Endothelial cell of umbilical vein (primary cell): ENCODE results near the gene ZNF837. TPM values are rescaled to one million over a fixed set of nuclear protein-coding genes. Genes with fewer than 3 reads are reported as not detected.

Experiments
- BruUV-seq: library from RNA; stranded (reverse); fragments of 400-500 nt; replicated peaks from 2 replicates; lab custom pipeline; 2021; lab: Mats Ljungman, UMichigan
- CTCF ChIA-PET: fragments of 300-600, 350-600 bp; sonication (Branson Sonifier 250); formaldehyde crosslinking; loops from one replicate; lab custom pipeline; 2021; ENCODE audit warnings: antibody characterized with exemption, inconsistent platforms; lab: Charles Lee
- POLR2A ChIA-PET: fragments of 300-600, 350-600 bp; sonication (Branson Sonifier 250); formaldehyde crosslinking; loops from one replicate; lab custom pipeline; 2021; ENCODE audit warnings: antibody characterized with exemption, inconsistent platforms; lab: Charles Lee
- DNase-seq: peaks from one replicate; pipeline ENCODE4 v3.0.0-alpha.2; 2011; ENCODE audit warnings: low read depth, low spot score
- FAIRE-seq: peaks from 2 replicates; lab custom pipeline; 2011; peaks lifted over from hg19 to GRCh38; lab: Jason Lieb, UNC
- H2AFZ ChIP-seq: 2 replicates; pipeline ENCODE4 v1.6.0; 2012; ENCODE audit warnings: low read depth, low read length, control low read depth, inconsistent platforms
- H3K27ac ChIP-seq: 2 replicates; pipeline ENCODE4 v1.5.1; 2011; ENCODE audit warnings: low read depth, mild to moderate bottlenecking, control low read depth, low read length, moderate library complexity; ENCODE audit not compliant: insufficient read depth
- H3K27me3 ChIP-seq, 2 experiments: 2 replicates each; pipeline versions ENCODE4 v1.6.0 to v1.6.1; 2011; ENCODE audit warnings: low read length in 2 of 2, mixed read lengths in 1 of 2; ENCODE audit not compliant: control insufficient read depth in 2 of 2, insufficient read depth in 2 of 2
- H3K36me3 ChIP-seq, 2 experiments: 2 replicates in 1 of 2; 3 replicates in 1 of 2; pipeline ENCODE4 v1.5.1; 2011; ENCODE audit warnings: low read length in 2 of 2, mild to moderate bottlenecking in 1 of 2, moderate library complexity in 1 of 2; ENCODE audit not compliant: control insufficient read depth in 2 of 2, insufficient read depth in 2 of 2; ENCODE audit errors: extremely low read depth in 1 of 2
- H3K4me1 ChIP-seq: 3 replicates; pipeline ENCODE4 v1.5.1; 2011; ENCODE audit warnings: mild to moderate bottlenecking, low read length; ENCODE audit not compliant: control insufficient read depth, insufficient read depth; ENCODE audit errors: extremely low read depth
- H3K4me2 ChIP-seq: 2 replicates; pipeline ENCODE4 v1.6.1; 2011; ENCODE audit warnings: low read length, control low read depth, mixed read lengths; ENCODE audit not compliant: insufficient read depth
- H3K4me3 ChIP-seq, 3 experiments: fragments of 200-600 bp in 1 of 3; sonication (generic), shearing (Covaris generic) in 1 of 3; replicated peaks in 1 of 3; 2 replicates each; pipeline ENCODE4 v1.5.1; 2011 to 2016; ENCODE audit warnings: control low read depth in 3 of 3, low read length in 3 of 3, mild to moderate bottlenecking in 2 of 3, inconsistent platforms in 1 of 3, low read depth in 1 of 3, moderate library complexity in 1 of 3; ENCODE audit not compliant: insufficient read depth in 1 of 3
- H3K79me2 ChIP-seq: 2 replicates; pipeline ENCODE4 v1.6.0; 2012; ENCODE audit warnings: low read length, inconsistent platforms; ENCODE audit not compliant: control insufficient read depth, insufficient read depth
- H3K9ac ChIP-seq: replicated peaks from 2 replicates; pipeline ENCODE3; 2011; ENCODE audit warnings: low read length, control low read depth; ENCODE audit not compliant: insufficient read depth; ENCODE audit errors: extremely low read depth
- H3K9me1 ChIP-seq: replicated peaks from 3 replicates; pipeline ENCODE4 v1.6.0; 2011; ENCODE audit warnings: mild to moderate bottlenecking, low read length; ENCODE audit not compliant: control insufficient read depth, insufficient read depth; ENCODE audit errors: extremely low read depth
- H3K9me3 ChIP-seq: replicated peaks from 2 replicates; pipeline ENCODE4 v1.5.1; 2012; ENCODE audit warnings: low read length, inconsistent platforms; ENCODE audit not compliant: control insufficient read depth, insufficient read depth
- H4K20me1 ChIP-seq: replicated peaks from 2 replicates; pipeline ENCODE3; 2011; ENCODE audit warnings: mild to moderate bottlenecking, low read length; ENCODE audit not compliant: control insufficient read depth, insufficient read depth; ENCODE audit errors: extremely low read depth
- EZH2 ChIP-seq: IDR thresholded peaks from 2 replicates; pipeline ENCODE4 v1.6.1; 2012; ENCODE audit warnings: borderline replicate concordance, low read depth, mild to moderate bottlenecking, moderate library complexity, low read length, inconsistent platforms; ENCODE audit not compliant: severe bottlenecking
- FOS ChIP-seq: IDR thresholded peaks from 2 replicates; pipeline ENCODE4 v1.6.1; 2011; ENCODE audit warnings: mild to moderate bottlenecking, low read length, moderate library complexity, borderline replicate concordance; ENCODE audit not compliant: insufficient read depth
- GATA2 ChIP-seq: IDR thresholded peaks from 2 replicates; pipeline ENCODE4 v1.7.0; 2011; ENCODE audit warnings: low read depth, mild to moderate bottlenecking, moderate library complexity, mixed read lengths, low read length; ENCODE audit not compliant: insufficient read length, insufficient read depth
- JUN ChIP-seq: IDR thresholded peaks from 2 replicates; pipeline ENCODE4 v1.6.1; 2011; ENCODE audit warnings: borderline replicate concordance, low read depth; ENCODE audit not compliant: insufficient read length, insufficient read depth
- MYC ChIP-seq: IDR thresholded peaks from one replicate; pipeline ENCODE4 v1.6.1; 2011; ENCODE audit warnings: mild to moderate bottlenecking, low read depth, low read length
- POLR2A ChIP-seq: IDR thresholded peaks from 2 replicates; pipeline ENCODE4 v1.6.1; 2012; ENCODE audit warnings: low read depth, mild to moderate bottlenecking, control low read depth, low read length
- POLR2AphosphoS5 ChIP-seq: IDR thresholded peaks from 2 replicates; pipeline ENCODE4 v1.6.1; 2012; ENCODE audit warnings: low read depth, mild to moderate bottlenecking, control low read depth, low read length, moderate library complexity; ENCODE audit not compliant: insufficient read depth
- dilution Hi-C: fragments of 300-500 bp; cut with MboI; formaldehyde crosslinking; loops from one replicate; pipeline ENCODE4 v1.15.0; 2019; ENCODE audit warnings: low sequenced_read_pairs; ENCODE audit not compliant: extremely low pct_ligation_motif_present
- intact Hi-C: fragments of 100-400 bp; cut with micrococcal nuclease; formaldehyde crosslinking; loops from one replicate; pipeline ENCODE4 v1.10.0; 2022
- polyA plus RNA-seq, 4 experiments: library from polyadenylated mRNA; depleted of rRNA in 3 of 4; stranded (reverse) in 3 of 4; unstranded in 1 of 4; fragments of >200 nt; gene quantifications; 2 replicates each; pipeline versions ENCODE4 v1.2.1 to v1.2.3, GENCODE V29; 2011 to 2012; ENCODE audit warnings: missing spikeins in 1 of 4
- total RNA-seq: library from RNA; stranded (reverse); gene quantifications from 2 replicates; pipeline ENCODE4 v1.2.3, GENCODE V29; 2021
- TF ChIP-seq, protein P1 (sequence below): IDR thresholded peaks from 2 replicates; pipeline ENCODE4 v1.6.1; 2011; ENCODE audit not compliant: insufficient read depth, insufficient read length
- TF ChIP-seq, protein P2 (sequence below), 2 donors: IDR thresholded peaks; 1 replicate in 1 of 2; 2 replicates in 1 of 2; pipeline ENCODE4 v1.5.1; 2011; ENCODE audit warnings: low read length in 2 of 2, mild to moderate bottlenecking in 2 of 2, moderate library complexity in 2 of 2, control low read depth in 1 of 2, inconsistent platforms in 1 of 2, low read depth in 1 of 2; ENCODE audit not compliant: insufficient read depth in 1 of 2; ENCODE audit errors: extremely low read depth in 1 of 2

Gene ZNF837
- total and polyA plus RNA-seq, 2 donors (not counting 3 experiments of a cell fraction or from before 2014, with no cell fraction given): 1.4 to 1.6 TPM

DNA sequence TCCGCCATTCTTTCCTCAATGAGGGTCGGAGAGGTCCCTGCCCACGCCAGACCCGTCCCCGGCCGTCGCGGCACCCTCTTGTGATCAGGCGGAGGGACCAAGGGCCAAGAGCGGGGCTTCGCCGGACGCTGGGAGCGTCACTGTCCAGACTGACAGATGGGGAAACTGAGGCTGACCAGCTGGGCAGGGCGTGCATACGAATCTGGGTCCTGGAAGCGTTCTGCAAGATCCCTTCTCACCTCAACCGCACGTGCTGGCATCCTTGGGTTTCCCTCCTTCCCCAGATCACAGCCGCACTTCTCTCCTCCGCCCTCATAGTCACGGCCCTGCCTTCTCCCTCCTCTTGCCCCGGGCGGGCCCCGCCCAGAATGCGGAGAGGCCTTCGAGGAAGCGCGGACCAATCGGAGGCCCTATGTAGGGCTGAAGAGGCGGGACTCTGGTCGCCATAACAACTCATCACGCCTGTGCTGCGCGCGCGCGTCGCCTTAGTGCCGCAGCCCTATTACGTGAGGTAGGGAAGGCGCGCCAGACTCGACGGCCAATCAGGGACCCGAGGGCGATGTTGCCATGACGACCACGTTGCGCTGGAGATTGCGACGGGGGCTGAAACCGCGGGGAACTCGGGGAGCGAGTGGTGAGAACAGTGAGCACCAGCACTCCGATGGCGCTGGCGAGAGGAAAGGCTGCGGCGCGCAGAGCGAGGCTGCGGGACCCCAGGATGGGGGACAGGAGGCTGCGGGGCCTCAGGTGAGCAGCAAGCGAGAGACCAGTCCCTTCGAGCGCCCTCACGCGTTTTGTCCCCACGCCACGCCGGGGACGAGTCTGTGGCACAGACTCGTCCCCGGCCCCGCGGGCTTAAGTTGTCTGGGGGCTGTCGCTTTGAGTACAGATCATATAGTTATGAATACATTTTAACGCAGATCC, 20.3 kb upstream of the ZNF837 start:
- POLR2A ChIA-PET: no interaction called here
- peak overlapping the region; percentile 91 for H2AFZ ChIP-seq
- DNase-seq (peak; percentile 100), FAIRE-seq (peak; percentile 100)
- peak; percentile 22 for TF ChIP-seq POLR2A
- TF ChIP-seq, protein P1, sequence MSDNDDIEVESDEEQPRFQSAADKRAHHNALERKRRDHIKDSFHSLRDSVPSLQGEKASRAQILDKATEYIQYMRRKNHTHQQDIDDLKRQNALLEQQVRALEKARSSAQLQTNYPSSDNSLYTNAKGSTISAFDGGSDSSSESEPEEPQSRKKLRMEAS: peak; percentile 33
- TF ChIP-seq EZH2: no peak
- peak; percentile 58 for TF ChIP-seq POLR2AphosphoS5
- BruUV-seq: no TSS peak
- H3K36me3 ChIP-seq: no peaks in the 10 kb centered on the region
- H3K4me2 ChIP-seq: peak overlapping the region; percentile 59
- H3K27ac ChIP-seq: no peak overlapping the region
- H3K27me3 ChIP-seq: no peaks in the 10 kb centered on the region
- no peaks in the 10 kb centered on the region for H3K79me2 ChIP-seq
- H3K9ac ChIP-seq: peak overlapping the region; percentile 16
- peak overlapping the region in 2 of 3 experiments; percentile 41 to 43 for H3K4me3 ChIP-seq
- H3K4me1 ChIP-seq: peaks cover 12% of the 10 kb centered on the region
- no peaks in the 10 kb centered on the region for H4K20me1 ChIP-seq
- CTCF ChIA-PET: no interaction called here
- no peaks in the 10 kb centered on the region for H3K9me3 ChIP-seq
- no peaks in the 10 kb centered on the region for H3K9me1 ChIP-seq
- dilution Hi-C loops: no loop called here
- intact Hi-C loops: loop anchor here (1.0 to 2.0 kb wide), 2 partner anchors 14 to 20 kb away; partner anchors contain the start of genes RPS5 and ZNF837

DNA sequence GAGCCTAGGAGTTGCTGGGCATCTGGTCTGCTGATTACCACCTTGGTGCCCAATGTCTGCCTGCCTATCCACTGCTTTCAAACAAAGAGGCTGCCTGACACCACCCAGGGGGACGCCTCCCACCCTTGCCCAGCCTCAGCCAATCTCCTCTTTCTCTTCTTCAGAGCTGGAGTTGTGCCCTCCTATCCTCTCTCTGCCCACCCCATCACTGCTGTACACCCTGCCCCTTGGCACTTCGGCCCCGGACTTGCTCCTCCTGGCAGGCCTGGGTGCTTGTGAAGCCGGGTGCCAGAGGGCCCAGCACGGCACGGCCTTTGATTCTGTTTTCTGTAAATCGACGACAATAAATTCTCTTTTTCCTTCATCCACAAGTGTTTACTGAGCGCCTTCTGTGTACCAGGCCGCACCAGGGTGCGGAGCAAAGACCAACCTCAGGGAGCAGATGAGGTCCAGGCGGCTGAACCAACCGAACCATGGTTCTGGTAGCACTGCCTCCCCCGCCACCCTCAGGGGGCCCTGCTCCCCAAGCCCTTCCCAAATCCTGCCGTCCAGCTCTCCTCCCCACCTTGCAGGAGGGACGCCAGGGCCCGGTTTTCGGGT, 19.6 kb upstream of the ZNF837 start:
- TF ChIP-seq, protein P1: no peak
- TF ChIP-seq JUN: no peak
- TF ChIP-seq POLR2AphosphoS5: no peak
- no peak for TF ChIP-seq GATA2
- no peak for TF ChIP-seq FOS
- TF ChIP-seq POLR2A: no peak
- no peak for TF ChIP-seq MYC
- TF ChIP-seq EZH2: no peak
- TF ChIP-seq, protein P2, sequence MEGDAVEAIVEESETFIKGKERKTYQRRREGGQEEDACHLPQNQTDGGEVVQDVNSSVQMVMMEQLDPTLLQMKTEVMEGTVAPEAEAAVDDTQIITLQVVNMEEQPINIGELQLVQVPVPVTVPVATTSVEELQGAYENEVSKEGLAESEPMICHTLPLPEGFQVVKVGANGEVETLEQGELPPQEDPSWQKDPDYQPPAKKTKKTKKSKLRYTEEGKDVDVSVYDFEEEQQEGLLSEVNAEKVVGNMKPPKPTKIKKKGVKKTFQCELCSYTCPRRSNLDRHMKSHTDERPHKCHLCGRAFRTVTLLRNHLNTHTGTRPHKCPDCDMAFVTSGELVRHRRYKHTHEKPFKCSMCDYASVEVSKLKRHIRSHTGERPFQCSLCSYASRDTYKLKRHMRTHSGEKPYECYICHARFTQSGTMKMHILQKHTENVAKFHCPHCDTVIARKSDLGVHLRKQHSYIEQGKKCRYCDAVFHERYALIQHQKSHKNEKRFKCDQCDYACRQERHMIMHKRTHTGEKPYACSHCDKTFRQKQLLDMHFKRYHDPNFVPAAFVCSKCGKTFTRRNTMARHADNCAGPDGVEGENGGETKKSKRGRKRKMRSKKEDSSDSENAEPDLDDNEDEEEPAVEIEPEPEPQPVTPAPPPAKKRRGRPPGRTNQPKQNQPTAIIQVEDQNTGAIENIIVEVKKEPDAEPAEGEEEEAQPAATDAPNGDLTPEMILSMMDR (IDR thresholded peaks at IDR 0.05; ENCODE audit: extremely low read depth in 1 of 2, insufficient read depth in 1 of 2, low read depth in 1 of 2, low read length in 2 of 2): no peak
- dilution Hi-C loops (no loop called here), intact Hi-C loops (loop anchor here (2.0 kb wide), 1 partner anchor 14 kb away; the partner anchor contains the start of gene RPS5)
- BruUV-seq: no TSS peak
- Histone ChIP-seq H3K79me2 (no peaks in the 10 kb centered on the region), H4K20me1 (no peaks in the 10 kb centered on the region), H3K9me1 (no peaks in the 10 kb centered on the region), H2AFZ (peak overlapping the region; percentile 91), H3K4me2 (peak overlapping the region; percentile 59), H3K4me3 (peak overlapping the region in 2 of 3 experiments; percentile 41 to 43), H3K27me3 (no peaks in the 10 kb centered on the region), H3K36me3 (no peaks in the 10 kb centered on the region), H3K4me1 (peaks cover 12% of the 10 kb centered on the region), H3K9me3 (no peaks in the 10 kb centered on the region), H3K9ac (no peak overlapping the region), H3K27ac (no peak overlapping the region)
- POLR2A ChIA-PET: no interaction called here
- CTCF ChIA-PET: no interaction called here
- FAIRE-seq (no peak), DNase-seq (no peak)
